ENCODE data around the gene HGS. TPM values are rescaled to one million over a fixed set of nuclear protein-coding genes. Genes with fewer than 3 reads are reported as not detected.

Gene HGS
- total RNA-seq (2014; rRNA removed; shearing (Covaris generic)): 177 and 183 TPM in 2 replicates

- DNase-seq (ENCODE audit: low spot score): peak; percentile 99
Measured at GRCh38 chr17:81683584-81684441, at the start of gene HGS, which contains the start of gene ARL16. Gene HGS, plus strand, starts transcription at chr17:81684011. Its CDS starts 56 bp downstream, at chr17:81684067. Gene ARL16, minus strand, starts transcription at chr17:81683797. Its CDS starts 44 bp downstream, at chr17:81683753.

- peak; percentile 58 for DNase-seq (ENCODE audit: low spot score)
Measured at GRCh38 chr17:81635431-81635830, 48.4 kb upstream of the HGS start.

GRCh38 chr17:81635973-81636504 is 47.8 kb upstream of the HGS start:
- no peak for DNase-seq (ENCODE audit: low spot score)

GRCh38 chr17:81636505-81637288 is 47.1 kb upstream of the HGS start, which contains the start of the genes NPLOC4 and TSPAN10:
Gene NPLOC4, minus strand, starts transcription at chr17:81637112. Its CDS starts 182 bp downstream, at chr17:81636930.
Gene TSPAN10, plus strand, starts transcription at chr17:81637196. Its CDS starts 5,217 bp downstream, at chr17:81642413.
- DNase-seq (ENCODE audit: low spot score): peak; percentile 82

GRCh38 chr17:81638683-81639082 is 45.1 kb upstream of the HGS start:
- no peak for DNase-seq (ENCODE audit: low spot score)

- DNase-seq (ENCODE audit: low spot score): no peak
Measured at GRCh38 chr17:81640011-81640410, 43.8 kb upstream of the HGS start.

GRCh38 chr17:81641825-81642489 is 41.9 kb upstream of the HGS start:
- peak; percentile 7 for DNase-seq (ENCODE audit: low spot score)

- DNase-seq (ENCODE audit: low spot score): no peak
Measured at GRCh38 chr17:81644496-81644895, 39.3 kb upstream of the HGS start.

- no peak for DNase-seq (ENCODE audit: low spot score)
Measured at GRCh38 chr17:81644976-81645952, 38.5 kb upstream of the HGS start.

GRCh38 chr17:81646869-81647600 is 36.8 kb upstream of the HGS start:
- no peak for DNase-seq (ENCODE audit: low spot score)

- DNase-seq (ENCODE audit: low spot score): no peak
Measured at GRCh38 chr17:81647640-81648012, 36.2 kb upstream of the HGS start.

- no peak for DNase-seq (ENCODE audit: low spot score)
Measured at GRCh38 chr17:81648013-81648706, 35.7 kb upstream of the HGS start.

GRCh38 chr17:81648707-81649085 is 35.1 kb upstream of the HGS start:
- no peak for DNase-seq (ENCODE audit: low spot score)

GRCh38 chr17:81650951-81651350 is 32.9 kb upstream of the HGS start:
- DNase-seq (ENCODE audit: low spot score): no peak

- peak; percentile 18 for DNase-seq (ENCODE audit: low spot score)
Measured at GRCh38 chr17:81651692-81652091, 32.1 kb upstream of the HGS start.

GRCh38 chr17:81652906-81653771 is 30.7 kb upstream of the HGS start:
- no peak for DNase-seq (ENCODE audit: low spot score)

- DNase-seq (ENCODE audit: low spot score): no peak
Measured at GRCh38 chr17:81655378-81656117, 28.3 kb upstream of the HGS start.
